Natural killer cell (primary cell): Measurements from ENCODE around the gene ABCB6. TPM values are rescaled to one million over a fixed set of nuclear protein-coding genes. Genes with fewer than 3 reads are reported as not detected.

Experiments
- ATAC-seq, 3 donors: fragments of 150-1000 bp in 2 of 3; fragments of 200-7000 bp in 1 of 3; cut with Tn5 transposase; 1 replicate in 1 of 3; 2 replicates in 2 of 3; pipeline ENCODE4 v1.10.0; 2021; ENCODE audit warnings: mild to moderate bottlenecking in 2 of 3, moderate library complexity in 2 of 3
- DNase-seq, 2 donors: peaks; one replicate each; pipeline versions ENCODE4 v3.0.0 to v3.0.0-alpha.2; 2013 to 2021; ENCODE audit warnings: mixed read lengths in 1 of 2
- H3K27ac ChIP-seq: one replicate; pipeline ENCODE4 v1.5.1; 2013; ENCODE audit warnings: mild to moderate bottlenecking, low read length
- H3K27me3 ChIP-seq: one replicate; pipeline ENCODE4 v1.6.1; 2013; ENCODE audit warnings: low read length; ENCODE audit not compliant: control insufficient read depth, insufficient read depth
- H3K36me3 ChIP-seq: one replicate; pipeline ENCODE4 v1.6.1; 2013; ENCODE audit warnings: low read length; ENCODE audit not compliant: control insufficient read depth, insufficient read depth
- H3K4me1 ChIP-seq: one replicate; pipeline ENCODE4 v1.6.1; 2013; ENCODE audit warnings: low read length; ENCODE audit not compliant: control insufficient read depth, insufficient read depth
- H3K4me3 ChIP-seq: one replicate; pipeline ENCODE4 v1.5.1; 2013; ENCODE audit warnings: low read length
- H3K9me3 ChIP-seq: one replicate; pipeline ENCODE4 v1.6.1; 2013; ENCODE audit warnings: low read length; ENCODE audit not compliant: control insufficient read depth, insufficient read depth
- H3K27ac Mint-ChIP-seq, 2 donors: one replicate each; pipeline ENCODE4 v1.8.0; 2022; ENCODE audit warnings: mild to moderate bottlenecking in 2 of 2, mixed read lengths in 2 of 2, moderate library complexity in 1 of 2
- H3K27me3 Mint-ChIP-seq, 2 donors: one replicate each; pipeline ENCODE4 v1.8.0; 2022; ENCODE audit warnings: low read depth in 2 of 2, mixed read lengths in 2 of 2
- H3K36me3 Mint-ChIP-seq: one replicate; pipeline ENCODE4 v1.8.0; 2022; ENCODE audit warnings: mixed read lengths
- H3K4me1 Mint-ChIP-seq, 2 donors: one replicate each; pipeline ENCODE4 v1.8.0; 2022; ENCODE audit warnings: mixed read lengths in 2 of 2
- H3K4me3 Mint-ChIP-seq: one replicate; pipeline ENCODE4 v1.8.0; 2022; ENCODE audit warnings: mild to moderate bottlenecking, moderate library complexity, mixed read lengths
- H3K9me3 Mint-ChIP-seq, 2 donors: one replicate each; pipeline ENCODE4 v1.8.0; 2022; ENCODE audit warnings: mixed read lengths in 2 of 2
- WGBS: methylation state at CpG from one replicate; pipeline ENCODE4 v1.1.7; 2013; ENCODE audit warnings: missing lambda C conversion rate; ENCODE audit not compliant: insufficient coverage; 5-methylcytosine and 5-hydroxymethylcytosine counted together
- intact Hi-C: fragments of 100-400 bp; cut with micrococcal nuclease; formaldehyde crosslinking; loops from one replicate; pipeline ENCODE4 v1.14.2; 2022
- total RNA-seq, 4 donors: library from RNA; stranded (reverse); fragments of 120-200 nt in 1 of 4; gene quantifications; one replicate each; pipeline versions ENCODE4 v1.2.3 to v1.2.4, GENCODE V29; 2013 to 2022
- TF ChIP-seq, protein P1 (sequence below): fragments of 200-600 bp; IDR thresholded peaks from one replicate; pipeline ENCODE4 v1.8.0; 2022; ENCODE audit warnings: antibody characterized with exemption

Gene ABCB6
- 1 to 10 TPM in 2 of 3 donors, under 1 TPM in 1; 0.93 to 3.4 (median 1.9) TPM for total RNA-seq
- 4.2 TPM for total RNA-seq (2013)

DNA sequence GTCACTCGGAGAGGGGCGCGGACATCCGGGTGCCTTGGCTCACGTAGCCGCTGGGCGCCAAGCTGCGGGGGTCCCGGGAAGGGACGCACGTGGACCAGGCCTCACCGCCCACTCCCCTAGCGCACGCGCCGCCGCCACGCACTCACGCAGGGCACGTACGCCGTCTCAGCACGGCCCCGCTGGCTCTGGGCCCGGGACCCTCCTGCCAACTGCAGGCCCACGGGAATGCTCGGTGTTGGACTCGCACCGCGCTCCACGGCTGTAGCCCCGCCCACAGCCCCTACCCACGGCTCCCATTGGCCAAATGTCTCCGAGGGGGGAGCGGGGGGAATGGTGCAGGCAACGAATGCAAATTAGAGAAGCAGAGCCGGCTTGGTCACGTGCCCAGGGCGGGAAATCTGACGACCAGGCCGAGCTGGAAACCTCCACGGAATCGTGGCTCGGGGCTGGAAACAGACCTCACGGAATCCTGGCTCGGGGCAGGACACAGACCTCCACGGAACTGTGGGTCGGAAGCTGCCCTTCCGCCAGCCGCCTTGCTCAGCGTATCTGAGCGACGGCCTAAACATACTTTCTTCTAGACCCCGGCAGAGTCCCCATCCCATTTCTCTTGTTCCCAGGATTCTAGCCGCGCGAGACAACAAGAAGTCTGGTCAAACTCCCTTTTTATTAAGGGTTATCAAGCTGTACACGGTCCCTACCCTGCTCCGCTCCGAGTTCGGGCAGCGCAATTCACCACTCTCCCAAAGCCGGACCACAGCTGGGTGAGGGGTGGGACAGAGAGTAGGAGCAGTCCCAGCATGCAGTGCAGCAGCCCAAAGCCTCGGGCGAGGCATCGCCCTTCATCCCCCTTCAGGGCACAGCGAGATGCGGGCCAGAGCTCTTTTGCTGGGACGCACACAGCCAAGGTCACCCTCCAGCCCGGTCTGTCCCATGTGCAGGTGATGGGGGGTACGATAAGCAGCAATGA lies at the start of gene ABCB6:
ABCB6 (minus strand) TSS at position 227 of the 970 bp plus-strand sequence. CDS start 285 bp downstream, outside the sequence.
- intact Hi-C loops, result loop anchor here (1.0 to 2.0 kb wide), 2 partner anchors 10 to 58 kb away; partner anchors contain the start of genes ANKZF1, ATG9A and NHEJ1
- Histone ChIP-seq H3K27ac (peak within 1 kb of the TSS; percentile 18), H3K9me3 (no peaks in the 10 kb centered on the region), H3K4me1 (peaks cover 25% of the 10 kb centered on the region), H3K4me3 (peak within 1 kb of the TSS; percentile 46), H3K36me3 (peaks cover 39% of the 10 kb centered on the region), H3K27me3 (no peaks in the 10 kb centered on the region)
- Mint-ChIP-seq H3K4me3 (peak within 1 kb of the TSS; percentile 83), H3K27ac (peak within 1 kb of the TSS; percentile 62 to 75), H3K27me3 (no peaks in the 10 kb centered on the region), H3K36me3 (peaks cover 7% of the 10 kb centered on the region), H3K9me3 (no peaks in the 10 kb centered on the region), H3K4me1 (peaks cover 6 to 17% of the 10 kb centered on the region in 2 donors)
- peak; percentile 73 to 92 for DNase-seq
- WGBS, result 21% methylated on average over 71 of the region's 71 CpGs
- ATAC-seq, result peak; percentile 83 to 89 (median 87)
- TF ChIP-seq, protein P1, sequence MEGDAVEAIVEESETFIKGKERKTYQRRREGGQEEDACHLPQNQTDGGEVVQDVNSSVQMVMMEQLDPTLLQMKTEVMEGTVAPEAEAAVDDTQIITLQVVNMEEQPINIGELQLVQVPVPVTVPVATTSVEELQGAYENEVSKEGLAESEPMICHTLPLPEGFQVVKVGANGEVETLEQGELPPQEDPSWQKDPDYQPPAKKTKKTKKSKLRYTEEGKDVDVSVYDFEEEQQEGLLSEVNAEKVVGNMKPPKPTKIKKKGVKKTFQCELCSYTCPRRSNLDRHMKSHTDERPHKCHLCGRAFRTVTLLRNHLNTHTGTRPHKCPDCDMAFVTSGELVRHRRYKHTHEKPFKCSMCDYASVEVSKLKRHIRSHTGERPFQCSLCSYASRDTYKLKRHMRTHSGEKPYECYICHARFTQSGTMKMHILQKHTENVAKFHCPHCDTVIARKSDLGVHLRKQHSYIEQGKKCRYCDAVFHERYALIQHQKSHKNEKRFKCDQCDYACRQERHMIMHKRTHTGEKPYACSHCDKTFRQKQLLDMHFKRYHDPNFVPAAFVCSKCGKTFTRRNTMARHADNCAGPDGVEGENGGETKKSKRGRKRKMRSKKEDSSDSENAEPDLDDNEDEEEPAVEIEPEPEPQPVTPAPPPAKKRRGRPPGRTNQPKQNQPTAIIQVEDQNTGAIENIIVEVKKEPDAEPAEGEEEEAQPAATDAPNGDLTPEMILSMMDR, result no peak

DNA sequence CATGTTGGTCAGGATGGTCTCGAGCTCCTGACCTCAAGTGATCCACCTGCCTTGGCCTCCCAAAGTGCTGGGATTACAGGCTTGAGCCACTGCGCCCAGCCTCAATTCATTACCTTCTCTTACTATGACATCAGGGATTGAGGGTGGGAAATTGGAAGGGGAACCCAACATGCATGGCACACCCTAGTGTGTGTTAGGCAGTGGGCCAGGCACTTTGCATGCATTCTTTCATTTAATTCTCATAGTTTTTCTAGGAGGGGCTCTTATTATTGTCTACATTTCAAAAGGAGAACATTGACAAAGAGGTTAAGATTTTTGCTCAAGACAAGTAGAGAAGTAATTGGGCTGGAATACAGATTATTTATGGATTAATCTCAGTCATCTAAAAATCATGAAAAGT lies 49.5 kb upstream of the ABCB6 start:
- Mint-ChIP-seq H3K27me3 (peaks cover 0 to 5% of the 10 kb centered on the region in 2 donors), H3K4me1 (no peaks in the 10 kb centered on the region), H3K4me3 (no peak overlapping the region), H3K36me3 (no peaks in the 10 kb centered on the region), H3K9me3 (no peaks in the 10 kb centered on the region), H3K27ac (no peak overlapping the region)
- TF ChIP-seq, protein P1, result no peak
- no peaks in the 10 kb centered on the region for H3K36me3 ChIP-seq
- ATAC-seq (no peak), DNase-seq (no peak)
- no peaks in the 10 kb centered on the region for H3K27me3 ChIP-seq
- H3K4me3 ChIP-seq, result no peak overlapping the region
- H3K27ac ChIP-seq, result no peak overlapping the region
- no peaks in the 10 kb centered on the region for H3K4me1 ChIP-seq
- intact Hi-C loops, result no loop called here
- H3K9me3 ChIP-seq, result no peaks in the 10 kb centered on the region
- WGBS, result no CpG with 5 or more reads among the region's 2 CpGs

DNA sequence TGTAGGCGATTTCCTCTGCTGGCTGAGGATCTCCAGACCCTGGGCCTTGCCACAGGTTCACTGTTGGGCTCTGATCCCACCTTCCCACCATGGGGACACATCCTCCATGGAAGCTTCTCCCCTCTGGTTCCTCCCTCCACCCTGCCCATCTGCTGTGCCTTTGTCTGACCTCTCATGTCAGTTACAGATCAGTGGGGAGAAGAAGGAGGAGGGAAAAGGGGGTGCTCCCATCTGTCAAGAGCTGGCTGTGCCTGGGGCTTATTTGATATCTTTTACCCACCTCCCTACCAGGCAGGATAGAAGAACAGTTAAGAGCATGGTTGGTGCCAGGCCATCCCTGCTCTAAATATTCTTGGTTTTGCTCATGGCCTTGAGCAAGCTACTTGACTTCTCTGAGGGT lies 48.1 kb upstream of the ABCB6 start:
- Mint-ChIP-seq H3K9me3 (no peaks in the 10 kb centered on the region), H3K4me3 (no peak overlapping the region), H3K36me3 (no peaks in the 10 kb centered on the region), H3K27ac (no peak overlapping the region), H3K27me3 (peaks cover 2 to 5% of the 10 kb centered on the region in 2 donors), H3K4me1 (no peaks in the 10 kb centered on the region)
- no peak overlapping the region for H3K4me3 ChIP-seq
- no peaks in the 10 kb centered on the region for H3K36me3 ChIP-seq
- H3K4me1 ChIP-seq, result no peaks in the 10 kb centered on the region
- whole genome bisulfite sequencing, result 75% methylated on average over 1 of the region's 1 CpG
- TF ChIP-seq, protein P1, result no peak
- H3K27ac ChIP-seq, result no peak overlapping the region
- no peak for ATAC-seq
- DNase-seq, result no peak
- intact Hi-C loops, result no loop called here
- H3K27me3 ChIP-seq, result no peaks in the 10 kb centered on the region
- no peaks in the 10 kb centered on the region for H3K9me3 ChIP-seq
